ENCODE data around the gene OTOG. TPM values are rescaled to one million over a fixed set of nuclear protein-coding genes. Genes with fewer than 3 reads are reported as not detected.
A peak's percentile ranks its signal among the peaks of the same experiment; 100 is the strongest.

Gene OTOG
- total and polyA plus RNA-seq, 2 experiments from 2014 or later = not detected

DNA sequence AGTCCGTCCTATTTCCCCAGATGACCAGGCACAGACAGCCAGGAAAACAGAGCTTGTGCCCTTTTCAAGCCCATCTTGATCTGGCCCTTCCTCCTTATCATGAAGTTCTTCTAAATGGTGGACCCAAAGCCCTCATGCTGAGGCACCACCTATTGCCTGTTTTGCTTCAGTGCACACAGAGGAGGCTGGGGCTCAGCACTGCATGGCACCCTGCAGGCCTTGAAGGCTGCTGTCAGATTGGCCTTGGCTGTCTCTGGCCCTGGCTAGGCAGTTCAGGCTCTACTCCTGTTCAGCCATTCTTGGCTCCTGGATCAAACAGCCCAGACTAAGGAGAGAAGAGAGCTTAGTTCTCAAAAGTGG, 49.2 kb downstream of the OTOG start:
- no peak overlapping the region for H3K4me2 ChIP-seq (ENCODE audit: unreplicated experiment)
- in situ Hi-C loops (cut with MboI) = loop anchor here (10.0 kb wide), 1 partner anchor 379 kb away; no protein-coding TSS in a partner anchor
- H3K4me1 ChIP-seq (ENCODE audit: insufficient read depth) = no peaks in the 10 kb centered on the region
- WGBS, 2 experiments (ENCODE audit: low coverage in 1 of 2, low lambda C conversion rate in 2 of 2, missing lambda C conversion rate in 2 of 2) = 0 to 16% methylated on average over 1 of the region's 1 CpG
- no peak for DNase-seq
- H3K9me3 ChIP-seq (ENCODE audit: low read depth) = no peaks in the 10 kb centered on the region
- no peaks in the 10 kb centered on the region for H3F3A ChIP-seq (ENCODE audit: insufficient read depth)
- no peaks in the 10 kb centered on the region for H3K9me2 ChIP-seq (ENCODE audit: insufficient read depth)
- no peak overlapping the region for H3K9ac ChIP-seq
- no peak overlapping the region for H2AFZ ChIP-seq
- no peaks in the 10 kb centered on the region for H4K20me1 ChIP-seq (ENCODE audit: insufficient read depth)
- no peaks in the 10 kb centered on the region for H3K79me2 ChIP-seq (ENCODE audit: insufficient read depth)
- H3K27ac ChIP-seq = no peak overlapping the region
- H3K36me3 ChIP-seq (ENCODE audit: low read depth) = no peaks in the 10 kb centered on the region
- no peak overlapping the region for H3K4me3 ChIP-seq
- H3K27me3 ChIP-seq (replicated peaks; ENCODE audit: insufficient read depth) = no peaks in the 10 kb centered on the region; the same call in 1 of the 2 replicates
- TF ChIP-seq EZH2 (IDR thresholded peaks at IDR 0.05; ENCODE audit: insufficient read depth, poor library complexity, severe bottlenecking) (no peak), EZH2phosphoT487 (IDR thresholded peaks at IDR 0.05; ENCODE audit: insufficient read depth, low read depth) (no peak)

DNA sequence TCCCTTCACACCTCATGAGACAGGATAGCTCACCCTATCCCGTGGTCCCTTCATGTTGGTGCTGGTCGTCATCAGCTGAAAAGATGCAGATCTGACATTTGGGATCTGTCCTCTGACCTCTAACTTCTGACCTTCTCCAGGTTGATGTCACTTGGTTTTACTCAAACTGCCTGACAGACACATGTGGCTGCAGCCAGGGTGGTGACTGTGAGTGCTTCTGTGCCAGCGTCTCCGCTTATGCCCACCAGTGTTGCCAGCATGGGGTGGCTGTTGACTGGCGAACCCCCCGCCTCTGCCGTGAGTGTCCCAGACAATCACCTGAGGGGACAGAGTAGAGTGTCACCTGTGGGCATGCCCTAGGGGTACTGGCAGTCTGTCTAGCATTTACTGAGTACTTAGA, 49.7 kb downstream of the OTOG start:
- in situ Hi-C loops (cut with MboI) = loop anchor here (10.0 kb wide), 1 partner anchor 378 kb away; no protein-coding TSS in a partner anchor
- Histone ChIP-seq H3K9ac (no peak overlapping the region), H3K4me1 (ENCODE audit: insufficient read depth) (no peaks in the 10 kb centered on the region), H3K36me3 (ENCODE audit: low read depth) (no peaks in the 10 kb centered on the region), H3K27ac (no peak overlapping the region), H3F3A (ENCODE audit: insufficient read depth) (no peaks in the 10 kb centered on the region), H3K27me3 (replicated peaks; ENCODE audit: insufficient read depth) (no peaks in the 10 kb centered on the region; the same call in 1 of the 2 replicates), H2AFZ (no peak overlapping the region), H3K79me2 (ENCODE audit: insufficient read depth) (no peaks in the 10 kb centered on the region), H3K4me3 (no peak overlapping the region), H4K20me1 (ENCODE audit: insufficient read depth) (no peaks in the 10 kb centered on the region), H3K9me3 (ENCODE audit: low read depth) (no peaks in the 10 kb centered on the region), H3K4me2 (ENCODE audit: unreplicated experiment) (no peak overlapping the region), H3K9me2 (ENCODE audit: insufficient read depth) (no peaks in the 10 kb centered on the region)
- DNase-seq = no peak
- TF ChIP-seq EZH2phosphoT487 (IDR thresholded peaks at IDR 0.05; ENCODE audit: insufficient read depth, low read depth) = no peak
- TF ChIP-seq EZH2 (IDR thresholded peaks at IDR 0.05; ENCODE audit: insufficient read depth, poor library complexity, severe bottlenecking) = no peak
- 38 to 53% methylated on average over 7 of the region's 7 CpGs for WGBS, 2 experiments (ENCODE audit: low coverage in 1 of 2, low lambda C conversion rate in 2 of 2, missing lambda C conversion rate in 2 of 2)

DNA sequence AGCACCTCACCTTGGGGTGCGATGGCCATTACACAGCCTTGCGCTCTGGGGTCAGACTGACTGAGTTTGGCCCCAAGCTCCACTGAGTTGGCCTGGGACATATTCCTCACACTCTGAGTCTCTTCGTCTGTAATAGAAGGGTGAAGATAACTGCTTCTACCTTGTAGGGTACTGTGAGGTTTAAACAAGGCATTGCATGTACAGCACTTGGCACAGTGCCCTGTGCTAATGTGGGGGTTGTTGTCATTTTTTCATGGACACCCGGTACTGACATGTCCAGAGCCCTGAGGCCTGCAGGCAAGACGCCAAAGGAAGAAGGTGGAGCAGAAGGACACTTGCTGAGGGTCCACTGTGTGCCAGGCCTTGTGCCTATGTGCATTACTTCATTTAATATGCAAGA, 50.7 kb downstream of the OTOG start:
- 34 to 35% methylated on average over 5 of the region's 5 CpGs for WGBS, 2 experiments (ENCODE audit: low coverage in 1 of 2, low lambda C conversion rate in 2 of 2, missing lambda C conversion rate in 2 of 2)
- no peak overlapping the region for H2AFZ ChIP-seq
- TF ChIP-seq EZH2phosphoT487 (IDR thresholded peaks at IDR 0.05; ENCODE audit: insufficient read depth, low read depth) (no peak), EZH2 (IDR thresholded peaks at IDR 0.05; ENCODE audit: insufficient read depth, poor library complexity, severe bottlenecking) (no peak)
- no peak overlapping the region for H3K9ac ChIP-seq
- no peaks in the 10 kb centered on the region for H3K9me2 ChIP-seq (ENCODE audit: insufficient read depth)
- no peak overlapping the region for H3K4me3 ChIP-seq
- H3K79me2 ChIP-seq (ENCODE audit: insufficient read depth) = no peaks in the 10 kb centered on the region
- H3K4me2 ChIP-seq (ENCODE audit: unreplicated experiment) = no peak overlapping the region
- in situ Hi-C loops (cut with MboI) = loop anchor here (10.0 kb wide), 1 partner anchor 377 kb away; no protein-coding TSS in a partner anchor
- H3K4me1 ChIP-seq (ENCODE audit: insufficient read depth) = no peaks in the 10 kb centered on the region
- no peaks in the 10 kb centered on the region for H3F3A ChIP-seq (ENCODE audit: insufficient read depth)
- H3K27ac ChIP-seq = no peak overlapping the region
- no peaks in the 10 kb centered on the region for H3K36me3 ChIP-seq (ENCODE audit: low read depth)
- H4K20me1 ChIP-seq (ENCODE audit: insufficient read depth) = no peaks in the 10 kb centered on the region
- no peaks in the 10 kb centered on the region for H3K27me3 ChIP-seq (replicated peaks; ENCODE audit: insufficient read depth)
- DNase-seq = no peak
- no peaks in the 10 kb centered on the region for H3K9me3 ChIP-seq (ENCODE audit: low read depth)

DNA sequence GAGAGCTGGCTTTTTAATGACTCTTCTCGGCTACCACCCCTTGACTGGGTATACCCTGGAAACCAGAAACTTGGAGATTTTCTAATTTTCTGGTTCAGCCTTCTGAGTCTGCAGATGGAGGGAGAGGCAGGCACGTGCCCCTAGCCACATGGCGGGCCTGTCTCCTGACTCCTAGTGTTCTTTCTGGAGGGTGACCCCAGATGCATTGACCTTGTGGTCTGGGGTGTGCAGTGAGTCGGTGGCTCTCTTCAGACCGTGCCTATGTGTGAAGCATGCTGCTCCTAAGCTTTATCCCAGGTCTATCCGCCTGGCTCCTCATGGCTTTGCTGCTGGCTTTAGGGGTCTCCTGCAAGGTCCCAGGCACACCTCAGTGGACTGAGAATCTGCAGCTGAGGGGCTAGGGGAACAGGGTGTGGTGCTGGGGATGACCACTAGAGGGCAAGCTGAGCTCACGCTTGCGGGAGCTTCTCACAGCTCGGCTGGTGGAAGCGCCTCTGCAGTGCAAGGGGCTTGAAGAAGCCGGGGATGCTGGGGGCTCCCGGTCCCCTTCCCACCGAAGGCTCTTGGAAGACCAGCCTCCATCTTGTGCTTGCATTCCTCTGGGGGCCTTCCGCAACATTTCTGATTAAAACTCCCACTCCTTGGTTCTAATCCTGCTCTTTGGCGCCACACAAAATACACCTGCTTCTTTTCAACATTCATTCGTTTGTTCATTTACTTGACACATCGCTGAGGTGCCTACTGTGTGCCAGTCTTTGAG, 51.8 kb downstream of the OTOG start:
- DNase-seq = peak; percentile 75
- Histone ChIP-seq H3K9me3 (ENCODE audit: low read depth) (no peaks in the 10 kb centered on the region), H3F3A (ENCODE audit: insufficient read depth) (no peaks in the 10 kb centered on the region), H3K4me2 (ENCODE audit: unreplicated experiment) (no peak overlapping the region), H3K9me2 (ENCODE audit: insufficient read depth) (no peaks in the 10 kb centered on the region), H3K27ac (no peak overlapping the region), H3K4me1 (ENCODE audit: insufficient read depth) (no peaks in the 10 kb centered on the region), H2AFZ (no peak overlapping the region), H3K36me3 (ENCODE audit: low read depth) (no peaks in the 10 kb centered on the region), H3K9ac (no peak overlapping the region), H3K79me2 (ENCODE audit: insufficient read depth) (no peaks in the 10 kb centered on the region), H3K4me3 (no peak overlapping the region), H4K20me1 (ENCODE audit: insufficient read depth) (no peaks in the 10 kb centered on the region), H3K27me3 (replicated peaks; ENCODE audit: insufficient read depth) (no peaks in the 10 kb centered on the region)
- WGBS, 2 experiments (ENCODE audit: low coverage in 1 of 2, low lambda C conversion rate in 2 of 2, missing lambda C conversion rate in 2 of 2) = 15 to 21% methylated on average over 17 of the region's 17 CpGs
- in situ Hi-C loops (cut with MboI) = loop anchor here (10.0 kb wide), 1 partner anchor 376 kb away; no protein-coding TSS in a partner anchor
- no peak for TF ChIP-seq EZH2phosphoT487 (IDR thresholded peaks at IDR 0.05; ENCODE audit: insufficient read depth, low read depth)
- no peak for TF ChIP-seq EZH2 (IDR thresholded peaks at IDR 0.05; ENCODE audit: insufficient read depth, poor library complexity, severe bottlenecking)

All from GM23248 (cell line).